Lower leg skin (tissue), 3 donors: ENCODE data around the gene FZR1.

Experiments
- POLR2A ChIP-seq, 2 donors: fragments of 450-650 bp; IDR thresholded peaks; one replicate each; pipeline ENCODE4 v1.6.1; 2016 to 2017; ENCODE audit warnings: antibody characterized with exemption in 2 of 2, mild to moderate bottlenecking in 1 of 2, moderate library complexity in 1 of 2
- TF ChIP-seq, protein P1 (sequence below), 3 donors: fragments of 450-650 bp; IDR thresholded peaks; one replicate each; pipeline ENCODE4 v1.5.1; 2016; ENCODE audit warnings: antibody characterized with exemption in 3 of 3, mild to moderate bottlenecking in 3 of 3, moderate library complexity in 2 of 3

DNA sequence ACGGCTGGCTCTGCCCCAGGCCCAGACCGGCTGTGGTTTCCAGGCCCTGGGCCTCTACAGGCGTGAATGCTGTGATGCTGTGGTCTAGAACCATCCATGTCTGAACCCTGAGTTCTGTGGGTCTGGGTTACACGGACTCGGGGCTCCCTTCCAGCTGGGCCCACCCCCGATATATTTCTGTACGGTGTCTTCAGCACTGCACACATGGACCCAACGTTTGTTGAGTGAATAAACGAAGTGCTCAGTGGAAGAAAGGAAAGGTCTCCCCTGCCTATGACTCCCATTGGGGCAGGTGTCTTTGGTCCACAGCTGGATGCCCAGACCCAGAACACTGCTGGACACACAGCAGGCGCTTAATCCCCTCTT lies 39.5 kb downstream of the FZR1 start:
- TF ChIP-seq, protein P1, sequence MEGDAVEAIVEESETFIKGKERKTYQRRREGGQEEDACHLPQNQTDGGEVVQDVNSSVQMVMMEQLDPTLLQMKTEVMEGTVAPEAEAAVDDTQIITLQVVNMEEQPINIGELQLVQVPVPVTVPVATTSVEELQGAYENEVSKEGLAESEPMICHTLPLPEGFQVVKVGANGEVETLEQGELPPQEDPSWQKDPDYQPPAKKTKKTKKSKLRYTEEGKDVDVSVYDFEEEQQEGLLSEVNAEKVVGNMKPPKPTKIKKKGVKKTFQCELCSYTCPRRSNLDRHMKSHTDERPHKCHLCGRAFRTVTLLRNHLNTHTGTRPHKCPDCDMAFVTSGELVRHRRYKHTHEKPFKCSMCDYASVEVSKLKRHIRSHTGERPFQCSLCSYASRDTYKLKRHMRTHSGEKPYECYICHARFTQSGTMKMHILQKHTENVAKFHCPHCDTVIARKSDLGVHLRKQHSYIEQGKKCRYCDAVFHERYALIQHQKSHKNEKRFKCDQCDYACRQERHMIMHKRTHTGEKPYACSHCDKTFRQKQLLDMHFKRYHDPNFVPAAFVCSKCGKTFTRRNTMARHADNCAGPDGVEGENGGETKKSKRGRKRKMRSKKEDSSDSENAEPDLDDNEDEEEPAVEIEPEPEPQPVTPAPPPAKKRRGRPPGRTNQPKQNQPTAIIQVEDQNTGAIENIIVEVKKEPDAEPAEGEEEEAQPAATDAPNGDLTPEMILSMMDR (IDR thresholded peaks at IDR 0.05): no peak
- no peak for TF ChIP-seq POLR2A (IDR thresholded peaks at IDR 0.05)
